Activated naive CD4-positive, alpha-beta T cell treated with anti-CD3 and anti-CD28 coated beads for 36 hours (primary cell): ENCODE results near the gene TBC1D22A. TPM values are rescaled to one million over a fixed set of nuclear protein-coding genes. Genes with fewer than 3 reads are reported as not detected.

Experiments
- CTCF ChIA-PET: fragments of 350-600 bp; sonication (Branson Sonifier 250); formaldehyde crosslinking; loops from one replicate; lab custom pipeline; 2021; ENCODE audit warnings: antibody characterized with exemption; lab: Charles Lee
- DNase-seq: peaks from one replicate; pipeline ENCODE4 v3.0.0-alpha.2; 2020
- H3K27ac Mint-ChIP-seq: one replicate; pipeline ENCODE4 v1.8.0; 2021; ENCODE audit warnings: mild to moderate bottlenecking, mixed read lengths
- H3K27me3 Mint-ChIP-seq: one replicate; pipeline ENCODE4 v1.8.0; 2021; ENCODE audit warnings: low read depth, mixed read lengths
- H3K36me3 Mint-ChIP-seq: one replicate; pipeline ENCODE4 v1.8.0; 2021; ENCODE audit warnings: low read depth, mixed read lengths
- H3K4me1 Mint-ChIP-seq: one replicate; pipeline ENCODE4 v1.8.0; 2021; ENCODE audit warnings: low read depth, mixed read lengths
- H3K4me3 Mint-ChIP-seq: one replicate; pipeline ENCODE4 v1.8.0; 2021; ENCODE audit warnings: mild to moderate bottlenecking, moderate library complexity, mixed read lengths
- H3K9me3 Mint-ChIP-seq: one replicate; pipeline ENCODE4 v1.8.0; 2021; ENCODE audit warnings: mixed read lengths
- intact Hi-C: fragments of 100-400 bp; cut with micrococcal nuclease; formaldehyde crosslinking; loops from one replicate; pipeline ENCODE4 v1.15.1; 2023
- total RNA-seq, 2 experiments: library from RNA; stranded (reverse); gene quantifications; one replicate each; pipeline ENCODE4 v1.2.3, GENCODE V29; 2021

TBC1D22A gene
- total RNA-seq, 2 experiments from 2014 or later, result 20.1 to 21.4 TPM

- CTCF ChIA-PET, result no interaction called here
- Mint-ChIP-seq H3K4me1 (no peaks in the 10 kb centered on the region), H3K36me3 (no peaks in the 10 kb centered on the region), H3K9me3 (peaks cover 9% of the 10 kb centered on the region), H3K27ac (no peak overlapping the region), H3K4me3 (no peak overlapping the region), H3K27me3 (no peaks in the 10 kb centered on the region)
- intact Hi-C loops, result no loop called here
- no peak for DNase-seq
Measured at GRCh38 chr22:47190957-47191670, 428.7 kb downstream of the TBC1D22A start.

GRCh38 chr22:47191671-47192650 lies 429.5 kb downstream of the TBC1D22A start:
- Mint-ChIP-seq H3K4me3 (no peak overlapping the region), H3K27ac (no peak overlapping the region), H3K27me3 (no peaks in the 10 kb centered on the region), H3K4me1 (no peaks in the 10 kb centered on the region), H3K36me3 (no peaks in the 10 kb centered on the region), H3K9me3 (peaks cover 4% of the 10 kb centered on the region)
- CTCF ChIA-PET, result no interaction called here
- DNase-seq, result no peak
- intact Hi-C loops, result no loop called here

GRCh38 chr22:47192651-47193437 lies 430.4 kb downstream of the TBC1D22A start:
- Mint-ChIP-seq H3K36me3 (no peaks in the 10 kb centered on the region), H3K4me3 (no peak overlapping the region), H3K9me3 (no peaks in the 10 kb centered on the region), H3K4me1 (no peaks in the 10 kb centered on the region), H3K27me3 (no peaks in the 10 kb centered on the region), H3K27ac (no peak overlapping the region)
- CTCF ChIA-PET, result no interaction called here
- intact Hi-C loops, result no loop called here
- no peak for DNase-seq

GRCh38 chr22:47193606-47194329 lies 431.3 kb downstream of the TBC1D22A start:
- DNase-seq, result no peak
- Mint-ChIP-seq H3K36me3 (no peaks in the 10 kb centered on the region), H3K9me3 (no peaks in the 10 kb centered on the region), H3K4me3 (no peak overlapping the region), H3K4me1 (no peaks in the 10 kb centered on the region), H3K27me3 (no peaks in the 10 kb centered on the region), H3K27ac (no peak overlapping the region)
- CTCF ChIA-PET, result no interaction called here
- intact Hi-C loops, result no loop called here

- no peaks in the 10 kb centered on the region for H3K36me3 Mint-ChIP-seq
- H3K4me1 Mint-ChIP-seq, result no peaks in the 10 kb centered on the region
- DNase-seq, result no peak
- H3K9me3 Mint-ChIP-seq, result no peaks in the 10 kb centered on the region
- no peak overlapping the region for H3K4me3 Mint-ChIP-seq
- H3K27me3 Mint-ChIP-seq, result no peaks in the 10 kb centered on the region
- CTCF ChIA-PET, result no interaction called here
- intact Hi-C loops, result no loop called here
- no peak overlapping the region for H3K27ac Mint-ChIP-seq
Measured at GRCh38 chr22:47194476-47195155, 432.2 kb downstream of the TBC1D22A start.

GRCh38 chr22:47195156-47195483 lies 432.7 kb downstream of the TBC1D22A start:
- no peak for DNase-seq
- H3K36me3 Mint-ChIP-seq, result no peaks in the 10 kb centered on the region
- no peaks in the 10 kb centered on the region for H3K27me3 Mint-ChIP-seq
- no peaks in the 10 kb centered on the region for H3K4me1 Mint-ChIP-seq
- no peak overlapping the region for H3K4me3 Mint-ChIP-seq
- intact Hi-C loops, result no loop called here
- CTCF ChIA-PET, result no interaction called here
- no peaks in the 10 kb centered on the region for H3K9me3 Mint-ChIP-seq
- H3K27ac Mint-ChIP-seq, result no peak overlapping the region

GRCh38 chr22:47195484-47196165 lies 433.2 kb downstream of the TBC1D22A start:
- no peak overlapping the region for H3K27ac Mint-ChIP-seq
- H3K27me3 Mint-ChIP-seq, result no peaks in the 10 kb centered on the region
- H3K9me3 Mint-ChIP-seq, result no peaks in the 10 kb centered on the region
- no peaks in the 10 kb centered on the region for H3K36me3 Mint-ChIP-seq
- CTCF ChIA-PET, result no interaction called here
- DNase-seq, result no peak
- no peaks in the 10 kb centered on the region for H3K4me1 Mint-ChIP-seq
- intact Hi-C loops, result no loop called here
- no peak overlapping the region for H3K4me3 Mint-ChIP-seq

GRCh38 chr22:47196166-47196849 lies 433.9 kb downstream of the TBC1D22A start:
- intact Hi-C loops, result no loop called here
- Mint-ChIP-seq H3K4me3 (no peak overlapping the region), H3K27me3 (no peaks in the 10 kb centered on the region), H3K4me1 (no peaks in the 10 kb centered on the region), H3K36me3 (no peaks in the 10 kb centered on the region), H3K27ac (no peak overlapping the region), H3K9me3 (no peaks in the 10 kb centered on the region)
- CTCF ChIA-PET, result no interaction called here
- no peak for DNase-seq

GRCh38 chr22:47196881-47197772 lies 434.7 kb downstream of the TBC1D22A start:
- no peaks in the 10 kb centered on the region for H3K36me3 Mint-ChIP-seq
- H3K4me3 Mint-ChIP-seq, result no peak overlapping the region
- H3K9me3 Mint-ChIP-seq, result no peaks in the 10 kb centered on the region
- intact Hi-C loops, result no loop called here
- no peak for DNase-seq
- H3K4me1 Mint-ChIP-seq, result no peaks in the 10 kb centered on the region
- CTCF ChIA-PET, result no interaction called here
- no peak overlapping the region for H3K27ac Mint-ChIP-seq
- no peaks in the 10 kb centered on the region for H3K27me3 Mint-ChIP-seq

GRCh38 chr22:47197773-47198500 lies 435.5 kb downstream of the TBC1D22A start:
- no peaks in the 10 kb centered on the region for H3K9me3 Mint-ChIP-seq
- CTCF ChIA-PET, result no interaction called here
- H3K4me1 Mint-ChIP-seq, result no peaks in the 10 kb centered on the region
- H3K27ac Mint-ChIP-seq, result no peak overlapping the region
- H3K36me3 Mint-ChIP-seq, result no peaks in the 10 kb centered on the region
- intact Hi-C loops, result no loop called here
- no peak overlapping the region for H3K4me3 Mint-ChIP-seq
- no peaks in the 10 kb centered on the region for H3K27me3 Mint-ChIP-seq
- no peak for DNase-seq
